ENCODE results near the gene LRP8. TPM values are rescaled to one million over a fixed set of nuclear protein-coding genes. Genes with fewer than 3 reads are reported as not detected.

LRP8 gene
- total RNA-seq, 1 donor from 2014 or later, result 15.6 TPM

- Histone ChIP-seq H3K27me3 (no peaks in the 10 kb centered on the region), H3F3A (ENCODE audit: low read depth) (peaks cover 19% of the 10 kb centered on the region), H3K27ac (no peak overlapping the region), H3K4me3 (no peak overlapping the region), H3K4me2 (no peak overlapping the region), H3K9me3 (ENCODE audit: low read depth) (no peaks in the 10 kb centered on the region), H3K4me1 (peaks cover 7% of the 10 kb centered on the region), H3K79me2 (ENCODE audit: low read depth) (peaks cover 60% of the 10 kb centered on the region), H3K9ac (no peak overlapping the region), H3K36me3 (no peaks in the 10 kb centered on the region), H4K20me1 (ENCODE audit: low read depth) (peaks cover 42% of the 10 kb centered on the region), H2AFZ (replicated peaks) (no peak overlapping the region)
- H3K4me1 Mint-ChIP-seq, result peaks cover 35% of the 10 kb centered on the region
- H3K27ac Mint-ChIP-seq, result no peak overlapping the region
- peak overlapping the region; percentile 62 for H3K4me3 Mint-ChIP-seq
- H3K36me3 Mint-ChIP-seq, result peaks cover 8% of the 10 kb centered on the region
- no peaks in the 10 kb centered on the region for H3K9me3 Mint-ChIP-seq
- TF ChIP-seq EZH2phosphoT487 (IDR thresholded peaks at IDR 0.05) (no peak), EZH2 (IDR thresholded peaks at IDR 0.05) (no peak), CTCF (IDR thresholded peaks at IDR 0.05) (no peak)
- DNase-seq (ENCODE audit: low spot score), result no peak
- peaks cover 11% of the 10 kb centered on the region for H3K27me3 Mint-ChIP-seq (ENCODE audit: insufficient read depth, low read depth)
Measured at GRCh38 chr1:53324728-53325297, 3.1 kb downstream of the LRP8 start.

GRCh38 chr1:53324321-53324720, 3.5 kb downstream of the LRP8 start:
- TF ChIP-seq CTCF (IDR thresholded peaks at IDR 0.05) (no peak), EZH2 (IDR thresholded peaks at IDR 0.05) (no peak), EZH2phosphoT487 (IDR thresholded peaks at IDR 0.05) (no peak)
- H3K4me3 Mint-ChIP-seq, result peak overlapping the region; percentile 62
- Histone ChIP-seq H3K9ac (no peak overlapping the region), H2AFZ (replicated peaks) (no peak overlapping the region), H4K20me1 (ENCODE audit: low read depth) (peaks cover 45% of the 10 kb centered on the region), H3K4me2 (no peak overlapping the region), H3K36me3 (no peaks in the 10 kb centered on the region), H3K27me3 (no peaks in the 10 kb centered on the region), H3K4me3 (no peak overlapping the region), H3F3A (ENCODE audit: low read depth) (peaks cover 19% of the 10 kb centered on the region), H3K79me2 (ENCODE audit: low read depth) (peaks cover 62% of the 10 kb centered on the region), H3K27ac (no peak overlapping the region), H3K4me1 (peaks cover 7% of the 10 kb centered on the region), H3K9me3 (ENCODE audit: low read depth) (no peaks in the 10 kb centered on the region)
- no peak for DNase-seq (ENCODE audit: low spot score)
- peaks cover 11% of the 10 kb centered on the region for H3K27me3 Mint-ChIP-seq (ENCODE audit: insufficient read depth, low read depth)
- peaks cover 35% of the 10 kb centered on the region for H3K4me1 Mint-ChIP-seq
- no peak overlapping the region for H3K27ac Mint-ChIP-seq
- H3K9me3 Mint-ChIP-seq, result no peaks in the 10 kb centered on the region
- H3K36me3 Mint-ChIP-seq, result peaks cover 8% of the 10 kb centered on the region

- no peak overlapping the region for H3K4me2 ChIP-seq
- no peaks in the 10 kb centered on the region for H3K9me3 Mint-ChIP-seq
- H3F3A ChIP-seq (ENCODE audit: low read depth), result peaks cover 13% of the 10 kb centered on the region
- peaks cover 7% of the 10 kb centered on the region for H3K4me1 ChIP-seq
- no peak overlapping the region for H3K9ac ChIP-seq
- no peak overlapping the region for H3K27ac ChIP-seq
- no peak overlapping the region for H2AFZ ChIP-seq (replicated peaks)
- peaks cover 10% of the 10 kb centered on the region for H3K27me3 Mint-ChIP-seq (ENCODE audit: insufficient read depth, low read depth)
- peaks cover 49% of the 10 kb centered on the region for H4K20me1 ChIP-seq (ENCODE audit: low read depth)
- H3K4me1 Mint-ChIP-seq, result peaks cover 32% of the 10 kb centered on the region
- H3K79me2 ChIP-seq (ENCODE audit: low read depth), result peaks cover 72% of the 10 kb centered on the region
- H3K27ac Mint-ChIP-seq, result peak overlapping the region; percentile 62
- H3K36me3 Mint-ChIP-seq, result peaks cover 8% of the 10 kb centered on the region
- H3K9me3 ChIP-seq (ENCODE audit: low read depth), result no peaks in the 10 kb centered on the region
- no peak for DNase-seq (ENCODE audit: low spot score)
- H3K36me3 ChIP-seq, result no peaks in the 10 kb centered on the region
- H3K27me3 ChIP-seq, result no peaks in the 10 kb centered on the region
- TF ChIP-seq EZH2phosphoT487 (IDR thresholded peaks at IDR 0.05) (no peak), CTCF (IDR thresholded peaks at IDR 0.05) (no peak)
- H3K4me3 Mint-ChIP-seq, result no peak overlapping the region
- H3K4me3 ChIP-seq, result no peak overlapping the region
Measured at GRCh38 chr1:53323316-53323715, 4.6 kb downstream of the LRP8 start.
